ENCODE results near the gene ZNF311. TPM values are rescaled to one million over a fixed set of nuclear protein-coding genes. Genes with fewer than 3 reads are reported as not detected.

ZNF311 gene
- total and polyA plus RNA-seq, 2 of the 13 experiments (the other 11 are each of a cell fraction or from before 2014, with no cell fraction given), result not detected

- TF ChIP-seq NCOA1 (CRISPR knock-in tag; IDR thresholded peaks at IDR 0.05) (no peak), SALL1 (CRISPR knock-in tag; IDR thresholded peaks at IDR 0.05) (no peak), ZNF460 (CRISPR knock-in tag; IDR thresholded peaks at IDR 0.05; ENCODE audit: borderline replicate concordance) (no peak), ZBTB1 (CRISPR knock-in tag; IDR thresholded peaks at IDR 0.05; ENCODE audit: borderline replicate concordance) (no peak), PAF1 (CRISPR knock-in tag; IDR thresholded peaks at IDR 0.05) (no peak), HDAC6 (IDR thresholded peaks at IDR 0.05; ENCODE audit: low read depth, low read length) (no peak), XBP1 (CRISPR knock-in tag; IDR thresholded peaks at IDR 0.05) (no peak), ZNF10 (CRISPR knock-in tag; IDR thresholded peaks at IDR 0.05; ENCODE audit: borderline replicate concordance, low read depth) (no peak), SAP130 (CRISPR knock-in tag; IDR thresholded peaks at IDR 0.05; ENCODE audit: low read depth) (peak; percentile 32; the same call in 1 of the 2 replicates), ZMAT5 (CRISPR knock-in tag; IDR thresholded peaks at IDR 0.05; ENCODE audit: borderline replicate concordance, low read depth) (no peak), MLLT10 (CRISPR knock-in tag; IDR thresholded peaks at IDR 0.05) (no peak), ZNF720 (CRISPR knock-in tag; IDR thresholded peaks at IDR 0.05) (no peak), ZNF790 (CRISPR knock-in tag; IDR thresholded peaks at IDR 0.05; ENCODE audit: borderline replicate concordance) (no peak), ZNF607 (CRISPR knock-in tag; IDR thresholded peaks at IDR 0.05; ENCODE audit: borderline replicate concordance) (no peak), STAT5B (CRISPR knock-in tag; IDR thresholded peaks at IDR 0.05) (no peak), FOXA3 (CRISPR knock-in tag; IDR thresholded peaks at IDR 0.05) (peak; percentile 58), HOXA9 (CRISPR knock-in tag; IDR thresholded peaks at IDR 0.05; ENCODE audit: borderline replicate concordance) (no peak), ZNF839 (CRISPR knock-in tag; IDR thresholded peaks at IDR 0.05; ENCODE audit: borderline replicate concordance) (no peak), NFKB2 (CRISPR knock-in tag; IDR thresholded peaks at IDR 0.05; ENCODE audit: borderline replicate concordance) (no peak), ELF4 (CRISPR knock-in tag; IDR thresholded peaks at IDR 0.05; ENCODE audit: borderline replicate concordance) (no peak), ZNF841 (CRISPR knock-in tag; IDR thresholded peaks at IDR 0.05; ENCODE audit: borderline replicate concordance) (no peak), E2F2 (CRISPR knock-in tag; IDR thresholded peaks at IDR 0.05; ENCODE audit: borderline replicate concordance) (no peak), ZNF747 (CRISPR knock-in tag; IDR thresholded peaks at IDR 0.05; ENCODE audit: borderline replicate concordance) (no peak), ZNF792 (CRISPR knock-in tag; IDR thresholded peaks at IDR 0.05) (no peak), TEAD3 (CRISPR knock-in tag; optimal IDR thresholded peaks at IDR 0.05; ENCODE audit: borderline replicate concordance) (no peak), EEA1 (CRISPR knock-in tag; IDR thresholded peaks at IDR 0.05; ENCODE audit: borderline replicate concordance) (no peak), KLF9 (CRISPR knock-in tag; IDR thresholded peaks at IDR 0.05; ENCODE audit: low read depth) (no peak), PHF8 (CRISPR knock-in tag; IDR thresholded peaks at IDR 0.05) (no peak), KLF16 (CRISPR knock-in tag; IDR thresholded peaks at IDR 0.05) (no peak), RARA (CRISPR knock-in tag; IDR thresholded peaks at IDR 0.05) (peak; percentile 34; the same call in 1 of the 2 replicates), ZNF230 (CRISPR knock-in tag; IDR thresholded peaks at IDR 0.05) (no peak), MTA3 (CRISPR knock-in tag; IDR thresholded peaks at IDR 0.05) (no peak), NCOA2 (CRISPR knock-in tag; IDR thresholded peaks at IDR 0.05) (peak; percentile 27; the same call in 1 of the 2 replicates)
Measured at GRCh38 chr6:29009358-29009757, 4.2 kb upstream of the ZNF311 start (continued).
